HEK293T (cell line): ENCODE data around the gene CD160.
"Not testable (repeated sequence)": the region's sequence is repeated elsewhere in the genome, so short reads cannot be mapped to it uniquely, and the experiment has no call there.

Experiments used
- FOXA1 ChIP-seq: fragments of 450-650 bp; IDR thresholded peaks from 2 replicates; pipeline ENCODE4 v1.6.1; 2016; ENCODE audit warnings: mild to moderate bottlenecking
- FOXK2 ChIP-seq: fragments of 450-650 bp; IDR thresholded peaks from 2 replicates; pipeline ENCODE4 v1.6.1; 2016; ENCODE audit warnings: mild to moderate bottlenecking
- SP1 ChIP-seq: fragments of 450-650 bp; IDR thresholded peaks from 2 replicates; pipeline ENCODE4 v1.6.1; 2017
- SUZ12 ChIP-seq: fragments of 450-650 bp; IDR thresholded peaks from 2 replicates; pipeline ENCODE4 v1.6.1; 2016; ENCODE audit warnings: mild to moderate bottlenecking

- TF ChIP-seq SP1, FOXK2, FOXA1, SUZ12: not testable (repeated sequence)
Measured at GRCh38 chr1:145760395-145760949, 41.2 kb downstream of the CD160 start.
